Coronary artery (tissue), 2 donors: ENCODE results near the gene GAGE12J.
"Not testable (repeated sequence)": the region's sequence is repeated elsewhere in the genome, so short reads cannot be mapped to it uniquely, and the experiment has no call there.

Experiments used
- DNase-seq: peaks from one replicate; pipeline ENCODE4 v3.0.0-alpha.2; 2017; ENCODE audit warnings: low spot score
- H3K27ac ChIP-seq, 2 donors: fragments of 200-600 bp; sonication (generic); one replicate each; pipeline ENCODE4 v1.5.1; 2016 to 2019
- H3K4me3 ChIP-seq: fragments of 200-600 bp; sonication (generic); 2 replicates; pipeline ENCODE4 v1.5.1; 2016; ENCODE audit warnings: mild to moderate bottlenecking, moderate library complexity
- CTCF ChIP-seq: fragments of 200-600 bp; sonication (generic); IDR thresholded peaks from one replicate; pipeline ENCODE4 v1.5.1; 2019; ENCODE audit warnings: antibody characterized with exemption

GAGE12J gene

GRCh38 chrX:49310371-49310770 lies 11.5 kb upstream of the GAGE12J start:
- TF ChIP-seq CTCF: no peak
- Histone ChIP-seq H3K4me3 (no peak overlapping the region), H3K27ac (no peak overlapping the region)
- DNase-seq: no peak

- Histone ChIP-seq H3K27ac (no peak overlapping the region), H3K4me3 (no peak overlapping the region)
- TF ChIP-seq CTCF: no peak
- no peak for DNase-seq
Observed at GRCh38 chrX:49312176-49312575, 9.7 kb upstream of the GAGE12J start.

GRCh38 chrX:49316085-49316484 lies 5.8 kb upstream of the GAGE12J start:
- no peak for TF ChIP-seq CTCF
- H3K4me3 ChIP-seq: no peak overlapping the region
- no peak for DNase-seq
- no peak overlapping the region for H3K27ac ChIP-seq

GRCh38 chrX:49322266-49322665 lies 429 bp downstream of the GAGE12J start:
- H3K27ac ChIP-seq, H3K4me3 ChIP-seq, DNase-seq: not testable (repeated sequence)

GRCh38 chrX:49323735-49324134 lies 1.9 kb downstream of the GAGE12J start:
- DNase-seq, H3K27ac ChIP-seq, H3K4me3 ChIP-seq: not testable (repeated sequence)

GRCh38 chrX:49330421-49330820 lies 8.6 kb downstream of the GAGE12J start:
- not testable (repeated sequence) for DNase-seq, H3K4me3 ChIP-seq, H3K27ac ChIP-seq

GRCh38 chrX:49331282-49331681 lies 9.4 kb downstream of the GAGE12J start, which contains the start of gene GAGE13:
Gene GAGE13, plus strand, starts transcription at chrX:49331582. Its CDS starts 1,156 bp downstream, at chrX:49332738.
- DNase-seq, H3K4me3 ChIP-seq, H3K27ac ChIP-seq: not testable (repeated sequence)

GRCh38 chrX:49331841-49332240 lies 10.0 kb downstream of the GAGE12J start:
- not testable (repeated sequence) for H3K4me3 ChIP-seq, H3K27ac ChIP-seq, DNase-seq

GRCh38 chrX:49341449-49341848 lies 19.6 kb downstream of the GAGE12J start:
- DNase-seq, H3K4me3 ChIP-seq, H3K27ac ChIP-seq: not testable (repeated sequence)

- H3K4me3 ChIP-seq, DNase-seq, H3K27ac ChIP-seq: not testable (repeated sequence)
Observed at GRCh38 chrX:49344496-49345175, 22.8 kb downstream of the GAGE12J start.

GRCh38 chrX:49345402-49345801 lies 23.6 kb downstream of the GAGE12J start:
- H3K4me3 ChIP-seq, H3K27ac ChIP-seq, DNase-seq: not testable (repeated sequence)

GRCh38 chrX:49346150-49346549 lies 24.3 kb downstream of the GAGE12J start:
- H3K4me3 ChIP-seq, DNase-seq, H3K27ac ChIP-seq: not testable (repeated sequence)
